GM12878 (cell line): ENCODE measurements around the gene ETS1. TPM values are rescaled to one million over a fixed set of nuclear protein-coding genes. Genes with fewer than 3 reads are reported as not detected.

ENCODE experiments used
- ATAC-seq: fragments of 200-7000 bp; cut with Tn5 transposase; 3 replicates; pipeline ENCODE4 v1.9.1; 2020; ENCODE audit warnings: mild to moderate bottlenecking, moderate library complexity
- BruUV-seq: library from RNA; stranded (reverse); fragments of 400-500 nt; replicated peaks from 2 replicates; lab custom pipeline; 2021; lab: Mats Ljungman, UMichigan
- CTCF ChIA-PET: fragments of 300-600 bp; sonication (Branson Sonifier 250); formaldehyde crosslinking; extraction: SDS; loops from one replicate; lab custom pipeline; 2021; ENCODE audit warnings: inconsistent platforms; lab: Yijun Ruan, JAX
- POLR2A ChIA-PET: fragments of 350-600 bp; formaldehyde crosslinking; extraction: SDS; loops from one replicate; lab custom pipeline; 2021; ENCODE audit warnings: inconsistent platforms; lab: Charles Lee
- RAD21 ChIA-PET: fragments of 300-600 bp; sonication (Branson Sonifier 250); formaldehyde crosslinking; loops from one replicate; lab custom pipeline; 2023; ENCODE audit warnings: antibody characterized with exemption; ENCODE audit not compliant: unreplicated experiment; lab: Charles Lee
- SMC1A ChIA-PET: fragments of 300-600 bp; sonication (Branson Sonifier 250); formaldehyde crosslinking; loops from one replicate; lab custom pipeline; 2023; ENCODE audit not compliant: unreplicated experiment, uncharacterized antibody; lab: Charles Lee
- DNase-seq: peaks from one replicate; pipeline ENCODE4 v3.0.0-alpha.2; 2011; ENCODE audit warnings: low read depth, low spot score
- FAIRE-seq: peaks from 3 replicates; lab custom pipeline; 2011; peaks lifted over from hg19 to GRCh38; lab: Jason Lieb, UNC
- H2AFZ ChIP-seq: 2 replicates; pipeline ENCODE4 v1.6.0; 2011; ENCODE audit warnings: low read depth, low read length, control low read depth; ENCODE audit not compliant: control insufficient read depth
- H3K27ac ChIP-seq: 2 replicates; pipeline ENCODE4 v1.5.1; 2011; ENCODE audit warnings: control low read depth; ENCODE audit not compliant: control insufficient read depth, insufficient read depth
- H3K27me3 ChIP-seq, 2 experiments: replicated peaks in 1 of 2; 2 replicates each; pipeline versions ENCODE4 v1.6.0 to v1.6.1; 2011; ENCODE audit warnings: low read length in 1 of 2; ENCODE audit not compliant: control insufficient read depth in 2 of 2, insufficient read depth in 2 of 2
- H3K36me3 ChIP-seq, 2 experiments: 2 replicates each; pipeline ENCODE4 v1.5.1; 2011; ENCODE audit warnings: low read length in 1 of 2; ENCODE audit not compliant: control insufficient read depth in 2 of 2, insufficient read depth in 2 of 2
- H3K4me1 ChIP-seq: 2 replicates; pipeline ENCODE4 v1.6.1; 2011; ENCODE audit warnings: mild to moderate bottlenecking, low read length, moderate library complexity, mixed read lengths; ENCODE audit not compliant: control insufficient read depth, insufficient read depth
- H3K4me2 ChIP-seq: 2 replicates; pipeline ENCODE4 v1.6.0; 2011; ENCODE audit warnings: control low read depth; ENCODE audit not compliant: control insufficient read depth, insufficient read depth
- H3K4me3 ChIP-seq: fragments of 200-600 bp; sonication (generic); 2 replicates; pipeline ENCODE4 v1.5.1; 2016
- H3K79me2 ChIP-seq: 2 replicates; pipeline ENCODE4 v1.6.0; 2011; ENCODE audit warnings: low read length; ENCODE audit not compliant: control insufficient read depth, insufficient read depth
- H3K9ac ChIP-seq: 2 replicates; pipeline ENCODE4 v1.8.0; 2011; ENCODE audit warnings: low read length, control low read depth, mixed read lengths; ENCODE audit not compliant: control insufficient read depth, insufficient read depth
- H3K9me3 ChIP-seq: replicated peaks from 3 replicates; pipeline ENCODE4 v1.5.1; 2011; ENCODE audit warnings: mild to moderate bottlenecking, low read length; ENCODE audit not compliant: control insufficient read depth, insufficient read depth
- H4K20me1 ChIP-seq: 2 replicates; pipeline ENCODE4 v1.6.0; 2011; ENCODE audit not compliant: control insufficient read depth, insufficient read depth
- CBX3 ChIP-seq: fragments of 200-600 bp; sonication (generic); IDR thresholded peaks from 2 replicates; pipeline ENCODE4 v1.6.1; 2016; ENCODE audit warnings: low read depth, borderline replicate concordance
- CHD1 ChIP-seq: IDR thresholded peaks from 2 replicates; pipeline ENCODE4 v1.6.1; 2012; ENCODE audit warnings: low read depth, low read length, improper control_type of control experiment
- E2F8 ChIP-seq: fragments of 450-650 bp; IDR thresholded peaks from 2 replicates; pipeline ENCODE4 v1.6.1; 2018; ENCODE audit warnings: mild to moderate bottlenecking, low read depth, moderate library complexity; ENCODE audit not compliant: partially characterized antibody
- HCFC1 ChIP-seq: fragments of 150-350 bp; IDR thresholded peaks from 2 replicates; pipeline ENCODE4 v1.6.1; 2014; ENCODE audit warnings: low read length
- HDAC2 ChIP-seq: fragments of 200-600 bp; sonication (generic); IDR thresholded peaks from 2 replicates; pipeline ENCODE4 v1.6.1; 2017
- IKZF2 ChIP-seq, 2 experiments: fragments of 450-650 bp; IDR thresholded peaks; 2 replicates each; pipeline ENCODE4 v1.6.1; 2017; ENCODE audit warnings: mild to moderate bottlenecking in 2 of 2, moderate library complexity in 2 of 2
- MEF2B ChIP-seq: fragments of 450-650 bp; IDR thresholded peaks from 2 replicates; pipeline ENCODE4 v1.6.1; 2018; ENCODE audit warnings: mild to moderate bottlenecking, moderate library complexity; ENCODE audit not compliant: partially characterized antibody, poor library complexity, severe bottlenecking
- MTA2 ChIP-seq: fragments of 450-650 bp; IDR thresholded peaks from 2 replicates; pipeline ENCODE4 v1.6.1; 2016; ENCODE audit warnings: low read depth, mild to moderate bottlenecking, moderate library complexity
- NFIC ChIP-seq: IDR thresholded peaks from 2 replicates; pipeline ENCODE4 v1.6.1; 2012; ENCODE audit warnings: low read depth, mild to moderate bottlenecking, inconsistent platforms, low read length, moderate library complexity
- PML ChIP-seq: IDR thresholded peaks from 2 replicates; pipeline ENCODE4 v1.6.1; 2012; ENCODE audit warnings: low read length, inconsistent platforms
- POLR2A ChIP-seq: IDR thresholded peaks from 2 replicates; pipeline ENCODE4 v1.6.1; 2011; ENCODE audit warnings: low read depth, mild to moderate bottlenecking, low read length
- RFX5 ChIP-seq: IDR thresholded peaks from 2 replicates; pipeline ENCODE4 v1.6.1; 2011; ENCODE audit warnings: low read depth, low read length, improper control_type of control experiment
- SMC3 ChIP-seq: IDR thresholded peaks from 2 replicates; pipeline ENCODE4 v1.6.1; 2011; ENCODE audit warnings: low read length, improper control_type of control experiment, borderline replicate concordance
- YY1 ChIP-seq: IDR thresholded peaks from 2 replicates; pipeline ENCODE4 v1.6.1; 2011; ENCODE audit warnings: low read depth, mild to moderate bottlenecking, low read length
- ZNF274 ChIP-seq: IDR thresholded peaks from one replicate; pipeline ENCODE4 v1.8.0; 2011; ENCODE audit not compliant: insufficient read length, insufficient read depth
- WGBS: methylation state at CpG from one replicate; pipeline ENCODE4 v1.1.6; 2016; ENCODE audit warnings: low lambda C conversion rate; ENCODE audit not compliant: insufficient replicate concordance, insufficient coverage; ENCODE audit errors: missing lambda C conversion rate; 5-methylcytosine and 5-hydroxymethylcytosine counted together
- in situ Hi-C: fragments of 300-500 bp; cut with MboI; formaldehyde crosslinking; loops from 9 replicates; pipeline ENCODE4 v1.14.3; 2018; ENCODE audit warnings: mixed read lengths
- intact Hi-C: fragments of 100-400 bp; cut with micrococcal nuclease; formaldehyde crosslinking; loops from one replicate; pipeline ENCODE4 v1.14.2; 2022; ENCODE audit not compliant: unreplicated experiment
- polyA plus RNA-seq, 11 experiments: library from polyadenylated mRNA; depleted of rRNA in 4 of 11; unstranded in 6 of 11; stranded (reverse) in 5 of 11; fragments of >200 nt; fragmentation: Nextera tagmentation in 4 of 11; fragmentation: Illumina TruSeq in 1 of 11; extraction: Ambion mirVana in 4 of 11; extraction: Trizol in 1 of 11; gene quantifications; 1 replicate in 1 of 11; 2 replicates in 10 of 11; pipeline versions ENCODE4 v1.2.1 to v1.2.3, GENCODE V29; 2011 to 2016; ENCODE audit warnings: inconsistent platforms in 2 of 11, missing spikeins in 2 of 11, low read depth in 1 of 11
- total RNA-seq, 4 experiments: library from RNA; depleted of rRNA in 3 of 4; stranded (reverse); fragments of >200 nt in 3 of 4; fragmentation: Illumina TruSeq in 1 of 4; extraction: Trizol in 1 of 4; gene quantifications; 2 replicates each; pipeline versions ENCODE4 v1.2.1 to v1.2.3, GENCODE V29; 2013 to 2021

The ETS1 gene
- total and polyA plus RNA-seq, 10 of the 15 experiments (the other 5 are each of a cell fraction or from before 2014, with no cell fraction given), result 12.5 to 112 (median 55.5) TPM

GRCh38 chr11:128458321-128458720 lies 129.0 kb downstream of the ETS1 start (continued):
- no peak for TF ChIP-seq E2F8
- no peak for TF ChIP-seq CBX3
- TF ChIP-seq MTA2, result no peak
- no peak for TF ChIP-seq CHD1
- TF ChIP-seq HDAC2, result no peak
- no peak for TF ChIP-seq SMC3
- no peak for TF ChIP-seq RFX5
- no peak for TF ChIP-seq NFIC
- TF ChIP-seq, all 136 proteins: peak for 0

GRCh38 chr11:128457874-128458273 lies 129.5 kb downstream of the ETS1 start:
- DNase-seq (no peak), ATAC-seq (no peak), FAIRE-seq (no peak)
- H2AFZ ChIP-seq, result no peak overlapping the region
- intact Hi-C loops, result no loop called here
- ChIA-PET CTCF (interaction anchor here (1.0 to 1.5 kb wide), 5 partner anchors 9 to 168 kb away, joined by 3 to 5 read pairs (median 3); no protein-coding TSS in a partner anchor), SMC1A (interaction anchor here (0.7 to 3.5 kb wide), 10 partner anchors 11 to 173 kb away, joined by 3 to 18 read pairs (median 3); no protein-coding TSS in a partner anchor), POLR2A (no interaction called here), RAD21 (interaction anchor here (1.1 kb wide), 1 partner anchor 96 kb away, joined by 3 read pairs; no protein-coding TSS in a partner anchor)
- WGBS, result 98% methylated on average over 3 of the region's 3 CpGs
- in situ Hi-C loops, result loop anchor here (25.0 kb wide), 1 partner anchor 171 kb away; no protein-coding TSS in a partner anchor
- no peaks in the 10 kb centered on the region for H3K79me2 ChIP-seq
- H4K20me1 ChIP-seq, result no peaks in the 10 kb centered on the region
- H3K36me3 ChIP-seq, result peaks cover 6 to 28% of the 10 kb centered on the region in 2 experiments
- no peak overlapping the region for H3K4me3 ChIP-seq
- TF ChIP-seq HDAC2 (no peak), YY1 (no peak), MEF2B (no peak), POLR2A (0 out of 2 replicates have a peak, but pooled peaks have one; percentile 17), PML (no peak), IKZF2 (IDR thresholded peaks at IDR 0.05) (no peak), NFIC (no peak), ZNF274 (no peak), HCFC1 (no peak)
- no peaks in the 10 kb centered on the region for H3K9me3 ChIP-seq
- no peaks in the 10 kb centered on the region for H3K4me1 ChIP-seq
- H3K4me2 ChIP-seq, result no peak overlapping the region
- no peak overlapping the region for H3K27ac ChIP-seq
- H3K9ac ChIP-seq, result no peak overlapping the region
- H3K27me3 ChIP-seq, result no peaks in the 10 kb centered on the region
- BruUV-seq, result no TSS peak
